HCT116 (cell line): Measurements from ENCODE around the gene PAH. TPM values are rescaled to one million over a fixed set of nuclear protein-coding genes. Genes with fewer than 3 reads are reported as not detected.

ENCODE experiments used
- ATAC-seq: fragments of 200-7000 bp; cut with Tn5 transposase; 2 replicates; pipeline ENCODE4 v1.9.1; 2020; ENCODE audit warnings: mild to moderate bottlenecking, moderate library complexity
- BruUV-seq: library from RNA; stranded (reverse); fragments of 400-500 nt; replicated peaks from 2 replicates; lab custom pipeline; 2021; lab: Mats Ljungman, UMichigan
- CTCF ChIA-PET: fragments of 300-600 bp; sonication (Branson Sonifier 250); formaldehyde crosslinking; loops from one replicate; lab custom pipeline; 2021; ENCODE audit warnings: antibody characterized with exemption; lab: Charles Lee
- POLR2A ChIA-PET: fragments of 300-600, 350-600 bp; sonication (Branson Sonifier 250); formaldehyde crosslinking; loops from one replicate; lab custom pipeline; 2021; ENCODE audit warnings: antibody characterized with exemption; lab: Charles Lee
- RAD21 ChIA-PET, 2 experiments: fragments of 300-600 bp; sonication (Branson Sonifier 250); formaldehyde crosslinking; loops; one replicate each; lab custom pipeline; 2023; ENCODE audit warnings: low total read pairs in 2 of 2; ENCODE audit not compliant: uncharacterized antibody in 2 of 2, unreplicated experiment in 2 of 2, low non-redundant PET in 1 of 2; lab: Charles Lee
- DNase-seq: peaks from one replicate; pipeline ENCODE4 v3.0.0-alpha.2; 2010; ENCODE audit warnings: low read depth, low spot score
- H2AFZ ChIP-seq: fragments of 200-600 bp; shearing (Covaris generic), sonication (generic); 2 replicates; pipeline ENCODE4 v1.6.1; 2017; ENCODE audit warnings: low read depth, mixed run types, mixed read lengths, antibody characterized with exemption, low read length; ENCODE audit not compliant: poor library complexity, severe bottlenecking
- H3K27ac ChIP-seq: 2 replicates; pipeline ENCODE4 v1.5.1; 2012; ENCODE audit warnings: low read depth, low read length
- H3K27me3 ChIP-seq: fragments of 200-600 bp; sonication (generic); 2 replicates; pipeline ENCODE4 v1.6.1; 2016; ENCODE audit warnings: mixed run types, low read length, mixed read lengths; ENCODE audit not compliant: insufficient read depth
- H3K36me3 ChIP-seq, 2 experiments: fragments of 200-500 bp in 1 of 2; fragments of 200-600 bp in 1 of 2; sonication (Bioruptor generic) in 1 of 2; sonication (generic) in 1 of 2; 2 replicates each; pipeline versions ENCODE4 v1.5.1 to v1.6.1; 2014 to 2016; ENCODE audit warnings: low read length in 2 of 2, inconsistent platforms in 1 of 2, mixed read lengths in 1 of 2, mixed run types in 1 of 2; ENCODE audit not compliant: insufficient read depth in 2 of 2, control insufficient read depth in 1 of 2
- H3K4me1 ChIP-seq, 2 experiments: fragments of 200-600 bp in 1 of 2; sonication (generic) in 1 of 2; 2 replicates each; pipeline versions ENCODE4 v1.5.1 to v1.6.1; 2012 to 2017; ENCODE audit warnings: low read length in 2 of 2, inconsistent platforms in 1 of 2, mild to moderate bottlenecking in 1 of 2, mixed read lengths in 1 of 2, mixed run types in 1 of 2, moderate library complexity in 1 of 2; ENCODE audit not compliant: insufficient read depth in 2 of 2, control insufficient read depth in 1 of 2
- H3K4me2 ChIP-seq: fragments of 200-600 bp; sonication (generic); 2 replicates; pipeline ENCODE4 v1.6.1; 2017; ENCODE audit warnings: mixed run types, low read length, mixed read lengths
- H3K4me3 ChIP-seq, 2 experiments: fragments of 200-600 bp in 1 of 2; sonication (generic) in 1 of 2; replicated peaks in 1 of 2; 2 replicates each; pipeline ENCODE4 v1.5.1; 2011 to 2016; ENCODE audit warnings: low read length in 2 of 2, control low read depth in 1 of 2, low read depth in 1 of 2, mild to moderate bottlenecking in 1 of 2, mixed read lengths in 1 of 2, mixed run types in 1 of 2
- H3K79me2 ChIP-seq: fragments of 200-600 bp; sonication (generic); 2 replicates; pipeline ENCODE4 v1.6.1; 2017; ENCODE audit warnings: mild to moderate bottlenecking, mixed run types, low read length, moderate library complexity, mixed read lengths; ENCODE audit not compliant: insufficient read depth
- H3K9ac ChIP-seq: fragments of 200-600 bp; sonication (generic); 2 replicates; pipeline ENCODE4 v1.6.1; 2016; ENCODE audit warnings: low read length, mixed read lengths
- H3K9me2 ChIP-seq: fragments of 200-600 bp; sonication (generic), shearing (Covaris generic); 2 replicates; pipeline ENCODE4 v1.6.1; 2017; ENCODE audit warnings: mixed run types, mild to moderate bottlenecking, moderate library complexity; ENCODE audit not compliant: insufficient read depth
- H3K9me3 ChIP-seq, 2 experiments: fragments of 200-500 bp in 1 of 2; fragments of 200-600 bp in 1 of 2; sonication (Bioruptor generic) in 1 of 2; sonication (generic) in 1 of 2; 2 replicates each; pipeline ENCODE4 v1.6.1; 2014 to 2017; ENCODE audit warnings: low read length in 2 of 2, mixed read lengths in 2 of 2, inconsistent platforms in 1 of 2, low read depth in 1 of 2, mild to moderate bottlenecking in 1 of 2, mixed run types in 1 of 2, moderate library complexity in 1 of 2; ENCODE audit not compliant: control insufficient read depth in 1 of 2, insufficient read depth in 1 of 2
- H4K20me1 ChIP-seq: fragments of 200-600 bp; sonication (generic), shearing (Covaris generic); 2 replicates; pipeline ENCODE4 v1.6.1; 2017; ENCODE audit warnings: mixed run types, mild to moderate bottlenecking, moderate library complexity; ENCODE audit not compliant: insufficient read depth
- ATF3 ChIP-seq: IDR thresholded peaks from 2 replicates; pipeline ENCODE4 v1.6.1; 2012
- EGR1 ChIP-seq: IDR thresholded peaks from 2 replicates; pipeline ENCODE4 v1.6.1; 2012; ENCODE audit warnings: low read depth
- ELF1 ChIP-seq: IDR thresholded peaks from 2 replicates; pipeline ENCODE4 v1.6.1; 2012; ENCODE audit warnings: low read depth, borderline replicate concordance
- EZH2phosphoT487 ChIP-seq: fragments of 200-600 bp; IDR thresholded peaks from 2 replicates; pipeline ENCODE4 v1.6.1; 2018; ENCODE audit warnings: antibody characterized with exemption, borderline replicate concordance
- POLR2A ChIP-seq: IDR thresholded peaks from 2 replicates; pipeline ENCODE4 v1.7.0; 2011; ENCODE audit warnings: borderline replicate concordance; ENCODE audit not compliant: insufficient read depth, insufficient read length; ENCODE audit errors: extremely low read depth
- POLR2AphosphoS5 ChIP-seq: IDR thresholded peaks from 2 replicates; pipeline ENCODE4 v1.6.1; 2011; ENCODE audit warnings: mild to moderate bottlenecking, low read depth, low read length, moderate library complexity
- REST ChIP-seq: IDR thresholded peaks from 2 replicates; pipeline ENCODE4 v1.6.1; 2012; ENCODE audit warnings: low read depth
- SIN3A ChIP-seq: IDR thresholded peaks from 2 replicates; pipeline ENCODE4 v1.6.1; 2012; ENCODE audit warnings: low read depth
- YY1 ChIP-seq: IDR thresholded peaks from 2 replicates; pipeline ENCODE4 v1.6.1; 2011; ENCODE audit warnings: low read length, low read depth, moderate library complexity, mild to moderate bottlenecking; ENCODE audit not compliant: insufficient replicate concordance; ENCODE audit errors: extremely low read depth
- intact Hi-C: fragments of 100-400 bp; cut with micrococcal nuclease; formaldehyde crosslinking; loops from 2 replicates; pipeline ENCODE4 v1.10.0; 2022
- total RNA-seq: library from RNA; stranded (reverse); gene quantifications from one replicate; pipeline ENCODE4 v1.2.1, GENCODE V29; 2021; ENCODE audit not compliant: unreplicated experiment

Gene PAH
- total RNA-seq, 1 experiment from 2014 or later: 2.8 TPM

- ChIA-PET POLR2A (no interaction called here), RAD21 (no interaction called here)
- Histone ChIP-seq H3K9me2 (no peaks in the 10 kb centered on the region), H3K36me3 (no peaks in the 10 kb centered on the region), H3K4me1 (no peaks in the 10 kb centered on the region), H3K9me3 (no peaks in the 10 kb centered on the region), H3K27ac (no peak overlapping the region), H3K9ac (no peak overlapping the region), H4K20me1 (no peaks in the 10 kb centered on the region), H3K4me2 (no peak overlapping the region), H2AFZ (no peak overlapping the region)
- BruUV-seq: no TSS peak
- no peak for ATAC-seq
- no peak for TF ChIP-seq EZH2phosphoT487
- TF ChIP-seq REST: peak; percentile 71
- TF ChIP-seq, all 23 proteins: peak for 1
- intact Hi-C loops: no loop called here
- Histone ChIP-seq H3K4me3 (no peak overlapping the region), H3K79me2 (no peaks in the 10 kb centered on the region), H3K27me3 (peaks cover 16% of the 10 kb centered on the region; the same call in 1 of the 2 replicates)
- DNase-seq: no peak
- CTCF ChIA-PET: no interaction called here
Observed at GRCh38 chr12:102824218-102824835, 92.7 kb downstream of the PAH start.

GRCh38 chr12:102821149-102821548 is 95.9 kb downstream of the PAH start:
- no peaks in the 10 kb centered on the region for H3K9me3 ChIP-seq
- no peaks in the 10 kb centered on the region for H3K4me1 ChIP-seq
- H3K36me3 ChIP-seq: no peaks in the 10 kb centered on the region
- no peaks in the 10 kb centered on the region for H4K20me1 ChIP-seq
- no peak overlapping the region for H3K4me3 ChIP-seq
- H2AFZ ChIP-seq: no peak overlapping the region
- DNase-seq (no peak), ATAC-seq (no peak)
- no peak overlapping the region for H3K27ac ChIP-seq
- ChIA-PET POLR2A (no interaction called here), CTCF (interaction anchor here (1.1 kb wide), 1 partner anchor 10 kb away, joined by 3 read pairs; no protein-coding TSS in a partner anchor), RAD21 (no interaction called here)
- no peak overlapping the region for H3K4me2 ChIP-seq
- intact Hi-C loops: loop anchor here (1.0 kb wide), 1 partner anchor 13 kb away; no protein-coding TSS in a partner anchor
- peaks cover 16% of the 10 kb centered on the region; the same call in 1 of the 2 replicates for H3K27me3 ChIP-seq
- no peaks in the 10 kb centered on the region for H3K79me2 ChIP-seq
- H3K9me2 ChIP-seq: no peaks in the 10 kb centered on the region
- no peak overlapping the region for H3K9ac ChIP-seq
- TF ChIP-seq ATF3 (no peak), POLR2A (no peak), SIN3A (no peak), POLR2AphosphoS5 (no peak), YY1 (no peak), ELF1 (no peak), EGR1 (no peak), EZH2phosphoT487 (no peak)
- BruUV-seq: no TSS peak
